Measurements from ENCODE around the gene BRINP3. TPM values are rescaled to one million over a fixed set of nuclear protein-coding genes. Genes with fewer than 3 reads are reported as not detected.

Gene BRINP3
- total RNA-seq, 1 donor from 2014 or later = not detected

GRCh38 chr1:190403402-190403801, 74.3 kb downstream of the BRINP3 start:
- TF ChIP-seq CTCF (IDR thresholded peaks at IDR 0.05; ENCODE audit: insufficient read depth, low read depth, low read length) (no peak), EZH2 (IDR thresholded peaks at IDR 0.05; ENCODE audit: insufficient read depth, low read length) (no peak)
- H3K4me1 Mint-ChIP-seq (ENCODE audit: low read depth, unreplicated experiment) = no peaks in the 10 kb centered on the region
- no peaks in the 10 kb centered on the region for H4K20me1 ChIP-seq (ENCODE audit: insufficient read depth, low read length)
- H3K27me3 ChIP-seq (ENCODE audit: insufficient read depth, low read length) = no peaks in the 10 kb centered on the region
- H3K27ac ChIP-seq (ENCODE audit: low read depth, low read length) = no peak overlapping the region
- H3K36me3 Mint-ChIP-seq (ENCODE audit: low read depth, unreplicated experiment) = no peaks in the 10 kb centered on the region
- no peak overlapping the region for H3K4me3 ChIP-seq (ENCODE audit: insufficient read depth, low read depth, low read length)
- no peaks in the 10 kb centered on the region for H3K9me3 ChIP-seq (ENCODE audit: insufficient read depth, low read depth, low read length)
- H3K4me1 ChIP-seq (ENCODE audit: insufficient read depth, low read length) = no peaks in the 10 kb centered on the region
- H3K4me3 Mint-ChIP-seq (ENCODE audit: unreplicated experiment) = no peak overlapping the region
- no peaks in the 10 kb centered on the region for H3K27me3 Mint-ChIP-seq (ENCODE audit: low read depth, unreplicated experiment)
- no peak overlapping the region for H3K4me2 ChIP-seq (ENCODE audit: low read length)
- no peak overlapping the region for H3K9ac ChIP-seq (ENCODE audit: low read length)
- H2AFZ ChIP-seq (ENCODE audit: low read depth, low read length) = no peak overlapping the region
- H3K79me2 ChIP-seq (ENCODE audit: insufficient read depth, low read length) = no peaks in the 10 kb centered on the region
- no peak overlapping the region for H3K27ac Mint-ChIP-seq (ENCODE audit: unreplicated experiment)
- H3K9me3 Mint-ChIP-seq (ENCODE audit: unreplicated experiment) = no peaks in the 10 kb centered on the region
- DNase-seq (ENCODE audit: low read depth) = no peak
- no peaks in the 10 kb centered on the region for H3K36me3 ChIP-seq (ENCODE audit: insufficient read depth, low read length)
- FAIRE-seq = no peak

- H3K36me3 ChIP-seq (ENCODE audit: insufficient read depth, low read length) = no peaks in the 10 kb centered on the region
- H3K9me3 Mint-ChIP-seq (ENCODE audit: unreplicated experiment) = no peaks in the 10 kb centered on the region
- no peaks in the 10 kb centered on the region for H3K9me3 ChIP-seq (ENCODE audit: insufficient read depth, low read depth, low read length)
- H3K27me3 Mint-ChIP-seq (ENCODE audit: low read depth, unreplicated experiment) = no peaks in the 10 kb centered on the region
- H3K9ac ChIP-seq (ENCODE audit: low read length) = no peak overlapping the region
- no peaks in the 10 kb centered on the region for H3K27me3 ChIP-seq (ENCODE audit: insufficient read depth, low read length)
- H3K27ac Mint-ChIP-seq (ENCODE audit: unreplicated experiment) = no peak overlapping the region
- H3K36me3 Mint-ChIP-seq (ENCODE audit: low read depth, unreplicated experiment) = no peaks in the 10 kb centered on the region
- no peak overlapping the region for H3K4me3 ChIP-seq (ENCODE audit: insufficient read depth, low read depth, low read length)
- no peaks in the 10 kb centered on the region for H4K20me1 ChIP-seq (ENCODE audit: insufficient read depth, low read length)
- H3K4me1 Mint-ChIP-seq (ENCODE audit: low read depth, unreplicated experiment) = no peaks in the 10 kb centered on the region
- H3K79me2 ChIP-seq (ENCODE audit: insufficient read depth, low read length) = no peaks in the 10 kb centered on the region
- H3K4me1 ChIP-seq (ENCODE audit: insufficient read depth, low read length) = no peaks in the 10 kb centered on the region
- H3K4me2 ChIP-seq (ENCODE audit: low read length) = no peak overlapping the region
- no peak overlapping the region for H2AFZ ChIP-seq (ENCODE audit: low read depth, low read length)
- TF ChIP-seq CTCF (IDR thresholded peaks at IDR 0.05; ENCODE audit: insufficient read depth, low read depth, low read length) = no peak
- no peak overlapping the region for H3K27ac ChIP-seq (ENCODE audit: low read depth, low read length)
- no peak for FAIRE-seq
- no peak for DNase-seq (ENCODE audit: low read depth)
- H3K4me3 Mint-ChIP-seq (ENCODE audit: unreplicated experiment) = no peak overlapping the region
Measured at GRCh38 chr1:190399233-190399632, 78.4 kb downstream of the BRINP3 start.

- Histone ChIP-seq H3K27ac (ENCODE audit: low read depth, low read length) (no peak overlapping the region), H3K79me2 (ENCODE audit: insufficient read depth, low read length) (no peaks in the 10 kb centered on the region), H3K36me3 (ENCODE audit: insufficient read depth, low read length) (no peaks in the 10 kb centered on the region), H2AFZ (ENCODE audit: low read depth, low read length) (no peak overlapping the region), H3K9ac (ENCODE audit: low read length) (no peak overlapping the region), H4K20me1 (ENCODE audit: insufficient read depth, low read length) (no peaks in the 10 kb centered on the region), H3K4me1 (ENCODE audit: insufficient read depth, low read length) (no peaks in the 10 kb centered on the region), H3K27me3 (ENCODE audit: insufficient read depth, low read length) (no peaks in the 10 kb centered on the region), H3K4me2 (ENCODE audit: low read length) (no peak overlapping the region), H3K4me3 (ENCODE audit: insufficient read depth, low read depth, low read length) (no peak overlapping the region), H3K9me3 (ENCODE audit: insufficient read depth, low read depth, low read length) (no peaks in the 10 kb centered on the region)
- Mint-ChIP-seq H3K9me3 (ENCODE audit: unreplicated experiment) (no peaks in the 10 kb centered on the region), H3K27ac (ENCODE audit: unreplicated experiment) (no peak overlapping the region), H3K4me1 (ENCODE audit: low read depth, unreplicated experiment) (no peaks in the 10 kb centered on the region), H3K4me3 (ENCODE audit: unreplicated experiment) (no peak overlapping the region), H3K27me3 (ENCODE audit: low read depth, unreplicated experiment) (no peaks in the 10 kb centered on the region), H3K36me3 (ENCODE audit: low read depth, unreplicated experiment) (no peaks in the 10 kb centered on the region)
- DNase-seq (ENCODE audit: low read depth) (no peak), FAIRE-seq (no peak)
- TF ChIP-seq EZH2 (IDR thresholded peaks at IDR 0.05; ENCODE audit: insufficient read depth, low read length) (no peak), CTCF (IDR thresholded peaks at IDR 0.05; ENCODE audit: insufficient read depth, low read depth, low read length) (no peak)
Measured at GRCh38 chr1:190391582-190391981, 86.1 kb downstream of the BRINP3 start.

Data from astrocyte (in vitro differentiated cells and primary cell).